ENCODE results near the gene ELK4. TPM values are rescaled to one million over a fixed set of nuclear protein-coding genes. Genes with fewer than 3 reads are reported as not detected.

The ELK4 gene
- total and polyA plus RNA-seq, 2 of the 13 experiments (the other 11 are each of a cell fraction or from before 2014, with no cell fraction given): 8.3 to 13.1 TPM

GRCh38 chr1:205664399-205665017 lies 32.7 kb upstream of the ELK4 start (continued):
- TF ChIP-seq SOX6 (IDR thresholded peaks at IDR 0.05): no peak
- 0 out of 2 replicates have a peak, but pooled peaks have one; percentile 13 for TF ChIP-seq SOX6 (CRISPR knock-in tag; IDR thresholded peaks at IDR 0.05)
- peak; percentile 91 for TF ChIP-seq ELF3 (CRISPR knock-in tag; IDR thresholded peaks at IDR 0.05)
- TF ChIP-seq BCL6 (CRISPR knock-in tag; IDR thresholded peaks at IDR 0.05): 0 out of 2 replicates have a peak, but pooled peaks have one; percentile 20
- 0 out of 2 replicates have a peak, but pooled peaks have one; percentile 39 for TF ChIP-seq ZNF274 (CRISPR knock-in tag; IDR thresholded peaks at IDR 0.05)
- TF ChIP-seq ERF (CRISPR knock-in tag; IDR thresholded peaks at IDR 0.05): peak; percentile 70
- no peak for TF ChIP-seq HNRNPH1 (optimal IDR thresholded peaks at IDR 0.05; ENCODE audit: low read depth, low read length)
- peak; percentile 44; the same call in 1 of the 2 replicates for TF ChIP-seq ZNF281 (CRISPR knock-in tag; IDR thresholded peaks at IDR 0.05; ENCODE audit: borderline replicate concordance)
- TF ChIP-seq HDAC1 (CRISPR knock-in tag; IDR thresholded peaks at IDR 0.05): peak; percentile 42; the same call in 1 of the 2 replicates
- peak; percentile 47 for TF ChIP-seq GABPB1 (CRISPR knock-in tag; IDR thresholded peaks at IDR 0.05)
- no peak for TF ChIP-seq THYN1 (CRISPR knock-in tag; IDR thresholded peaks at IDR 0.05; ENCODE audit: borderline replicate concordance, low read depth)
- peak; percentile 88 for TF ChIP-seq RARA (CRISPR knock-in tag; IDR thresholded peaks at IDR 0.05)
- TF ChIP-seq ZNF660 (CRISPR knock-in tag; IDR thresholded peaks at IDR 0.05; ENCODE audit: borderline replicate concordance, low read depth): no peak
- no peak for TF ChIP-seq MYC (CRISPR knock-in tag; IDR thresholded peaks at IDR 0.05; ENCODE audit: borderline replicate concordance)
- TF ChIP-seq ZBTB10 (CRISPR knock-in tag; IDR thresholded peaks at IDR 0.05; ENCODE audit: borderline replicate concordance): no peak
- TF ChIP-seq ZBTB20 (CRISPR knock-in tag; IDR thresholded peaks at IDR 0.05; ENCODE audit: borderline replicate concordance, low read depth): peak; percentile 70; the same call in 1 of the 2 replicates
- no peak for TF ChIP-seq ZNF44 (CRISPR knock-in tag; IDR thresholded peaks at IDR 0.05)
- TF ChIP-seq PLRG1 (conservative IDR thresholded peaks at IDR 0.05): no peak
- peak; percentile 54 for TF ChIP-seq UBTF (CRISPR knock-in tag; IDR thresholded peaks at IDR 0.05)
- no peak for TF ChIP-seq ATF4 (CRISPR knock-in tag; IDR thresholded peaks at IDR 0.05)
- TF ChIP-seq GABPA (IDR thresholded peaks at IDR 0.05; ENCODE audit: low read depth, low read length): no peak
- peak; percentile 50 for TF ChIP-seq GABPA (CRISPR knock-in tag; IDR thresholded peaks at IDR 0.05; ENCODE audit: low read depth)
